MM.1S (cell line): ENCODE results near the gene PRM1.
"Not testable (repeated sequence)": the region's sequence is repeated elsewhere in the genome, so short reads cannot be mapped to it uniquely, and the experiment has no call there.

ENCODE experiments used
- DNase-seq: peaks from one replicate; pipeline ENCODE4 v3.0.0-alpha.2; 2015
- H2AFZ ChIP-seq: fragments of 300-600 bp; sonication (generic); 2 replicates; pipeline ENCODE4 v1.6.0; 2016; ENCODE audit warnings: antibody characterized with exemption, low read length
- H3F3A ChIP-seq: fragments of 300-600 bp; sonication (generic); 2 replicates; pipeline ENCODE4 v1.6.1; 2016; ENCODE audit warnings: mild to moderate bottlenecking, antibody characterized with exemption, low read length, moderate library complexity, mixed read lengths; ENCODE audit not compliant: insufficient read depth
- H3K27ac ChIP-seq: fragments of 300-600 bp; sonication (generic); 2 replicates; pipeline ENCODE4 v1.5.1; 2016; ENCODE audit warnings: mild to moderate bottlenecking, low read length
- H3K27me3 ChIP-seq: fragments of 300-600 bp; sonication (generic); replicated peaks from 2 replicates; pipeline ENCODE4 v1.6.0; 2016; ENCODE audit warnings: low read length; ENCODE audit not compliant: insufficient read depth
- H3K36me3 ChIP-seq: fragments of 300-600 bp; sonication (generic); replicated peaks from 2 replicates; pipeline ENCODE4 v1.6.1; 2016; ENCODE audit warnings: mild to moderate bottlenecking, low read length, mixed read lengths; ENCODE audit not compliant: insufficient read depth
- H3K4me1 ChIP-seq: fragments of 300-600 bp; sonication (generic); 2 replicates; pipeline ENCODE4 v1.6.1; 2016; ENCODE audit warnings: low read length, mixed read lengths
- H3K4me2 ChIP-seq: fragments of 300-600 bp; sonication (generic); 2 replicates; pipeline ENCODE4 v1.6.0; 2016; ENCODE audit warnings: low read depth, low read length
- H3K4me3 ChIP-seq: fragments of 300-600 bp; sonication (generic); 2 replicates; pipeline ENCODE4 v1.5.1; 2016; ENCODE audit warnings: low read length, mixed read lengths
- H3K79me2 ChIP-seq: fragments of 300-600 bp; sonication (generic); 2 replicates; pipeline ENCODE4 v1.6.1; 2016; ENCODE audit warnings: mixed run types, low read length, mixed read lengths
- H3K9ac ChIP-seq: fragments of 300-600 bp; sonication (generic); 2 replicates; pipeline ENCODE4 v1.6.1; 2016; ENCODE audit warnings: low read length, mixed read lengths
- H3K9me2 ChIP-seq: fragments of 300-600 bp; sonication (generic); replicated peaks from 2 replicates; pipeline ENCODE4 v1.6.1; 2016; ENCODE audit warnings: mild to moderate bottlenecking, low read length, mixed read lengths; ENCODE audit not compliant: insufficient read depth
- H3K9me3 ChIP-seq: fragments of 300-600 bp; sonication (generic); replicated peaks from 2 replicates; pipeline ENCODE4 v1.6.1; 2016; ENCODE audit warnings: mild to moderate bottlenecking, low read length, mixed read lengths; ENCODE audit not compliant: insufficient read depth
- H4K20me1 ChIP-seq: fragments of 300-600 bp; sonication (generic); 2 replicates; pipeline ENCODE4 v1.6.1; 2016; ENCODE audit warnings: mild to moderate bottlenecking, low read length, moderate library complexity, mixed read lengths; ENCODE audit not compliant: insufficient read depth
- EZH2 ChIP-seq: fragments of 300-600 bp; sonication (generic); optimal IDR thresholded peaks from 2 replicates; pipeline ENCODE3; 2017; ENCODE audit warnings: low read depth, mild to moderate bottlenecking, antibody characterized with exemption, low read length, mixed read lengths
- EZH2phosphoT487 ChIP-seq: fragments of 300-600 bp; sonication (generic); IDR thresholded peaks from 2 replicates; pipeline ENCODE4 v1.6.1; 2018; ENCODE audit warnings: antibody characterized with exemption, low read length
- TF ChIP-seq, protein P1 (sequence below): fragments of 300-600 bp; sonication (generic); IDR thresholded peaks from 2 replicates; pipeline ENCODE4 v1.5.1; 2016; ENCODE audit warnings: antibody characterized with exemption, low read length, mixed read lengths

PRM1 gene

DNA sequence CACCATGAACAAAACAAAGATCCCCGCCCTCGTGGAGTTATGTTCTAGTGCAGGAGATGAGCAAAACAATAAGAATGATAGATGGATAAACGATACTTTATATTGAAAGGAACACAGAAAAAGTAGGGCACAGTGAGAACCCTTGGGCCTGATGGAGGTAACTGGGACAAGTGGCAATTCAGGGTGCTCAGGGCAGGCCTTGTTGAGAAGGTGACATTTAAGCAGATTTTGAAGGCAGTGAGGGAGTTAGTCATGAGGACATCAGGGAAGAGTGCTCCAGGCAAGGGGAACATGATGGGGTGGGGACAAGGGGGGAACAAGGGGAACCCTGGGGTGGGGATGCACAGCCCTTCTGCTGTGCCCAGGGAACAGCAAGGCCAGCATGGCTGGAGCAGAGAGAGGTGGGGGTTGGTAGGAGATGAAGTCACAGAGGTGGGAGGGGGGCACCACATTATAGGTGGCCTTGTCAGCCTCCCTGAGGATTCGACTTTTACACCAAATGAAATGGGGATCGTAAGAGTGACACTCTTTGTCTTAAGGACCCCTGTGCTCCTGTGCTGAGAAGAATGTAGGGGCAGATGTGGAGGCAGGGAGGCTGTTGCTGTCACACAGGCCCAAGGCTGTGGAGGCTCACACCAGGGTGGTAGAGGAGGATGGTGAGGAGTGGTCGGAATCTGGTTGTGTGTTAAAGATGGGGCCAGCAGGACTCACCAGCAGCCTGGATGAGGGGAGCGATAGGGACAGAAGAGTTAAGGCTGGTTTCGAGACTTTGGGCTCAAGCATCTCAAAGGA, 9.2 kb upstream of the PRM1 start:
- DNase-seq, result no peak
- Histone ChIP-seq H3K4me3 (no peak overlapping the region), H2AFZ (no peak overlapping the region), H3K4me2 (no peak overlapping the region), H3K36me3 (no peaks in the 10 kb centered on the region), H3K9ac (no peak overlapping the region), H3K9me3 (no peaks in the 10 kb centered on the region), H3K9me2 (no peaks in the 10 kb centered on the region), H4K20me1 (no peaks in the 10 kb centered on the region), H3K4me1 (no peaks in the 10 kb centered on the region), H3K27me3 (peaks cover 33% of the 10 kb centered on the region), H3K27ac (no peak overlapping the region), H3F3A (no peaks in the 10 kb centered on the region), H3K79me2 (no peaks in the 10 kb centered on the region)
- no peak for TF ChIP-seq EZH2
- TF ChIP-seq, protein P1, sequence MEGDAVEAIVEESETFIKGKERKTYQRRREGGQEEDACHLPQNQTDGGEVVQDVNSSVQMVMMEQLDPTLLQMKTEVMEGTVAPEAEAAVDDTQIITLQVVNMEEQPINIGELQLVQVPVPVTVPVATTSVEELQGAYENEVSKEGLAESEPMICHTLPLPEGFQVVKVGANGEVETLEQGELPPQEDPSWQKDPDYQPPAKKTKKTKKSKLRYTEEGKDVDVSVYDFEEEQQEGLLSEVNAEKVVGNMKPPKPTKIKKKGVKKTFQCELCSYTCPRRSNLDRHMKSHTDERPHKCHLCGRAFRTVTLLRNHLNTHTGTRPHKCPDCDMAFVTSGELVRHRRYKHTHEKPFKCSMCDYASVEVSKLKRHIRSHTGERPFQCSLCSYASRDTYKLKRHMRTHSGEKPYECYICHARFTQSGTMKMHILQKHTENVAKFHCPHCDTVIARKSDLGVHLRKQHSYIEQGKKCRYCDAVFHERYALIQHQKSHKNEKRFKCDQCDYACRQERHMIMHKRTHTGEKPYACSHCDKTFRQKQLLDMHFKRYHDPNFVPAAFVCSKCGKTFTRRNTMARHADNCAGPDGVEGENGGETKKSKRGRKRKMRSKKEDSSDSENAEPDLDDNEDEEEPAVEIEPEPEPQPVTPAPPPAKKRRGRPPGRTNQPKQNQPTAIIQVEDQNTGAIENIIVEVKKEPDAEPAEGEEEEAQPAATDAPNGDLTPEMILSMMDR, result no peak
- no peak for TF ChIP-seq EZH2phosphoT487

DNA sequence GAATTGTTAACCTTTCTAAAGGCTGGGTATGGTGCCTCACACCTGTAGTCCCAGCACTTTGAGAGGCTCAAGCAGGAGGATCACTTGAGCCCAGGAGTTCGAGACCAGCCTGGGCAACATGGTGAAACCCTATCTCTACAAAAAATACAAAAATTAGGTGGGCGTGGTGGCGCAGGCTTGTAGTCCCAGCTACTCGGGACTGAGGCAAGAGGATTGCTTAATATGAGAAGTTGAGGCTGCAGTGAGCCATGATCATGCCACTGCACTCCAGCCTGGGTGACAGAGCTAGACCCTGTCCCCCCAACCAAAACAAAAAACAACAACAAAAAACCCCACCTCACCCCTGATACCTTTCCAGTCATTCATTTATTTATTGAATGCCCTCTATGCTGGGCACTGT, 8.6 kb upstream of the PRM1 start:
- H3K27me3 ChIP-seq, result peaks cover 27% of the 10 kb centered on the region
- DNase-seq, result not testable (repeated sequence)

DNA sequence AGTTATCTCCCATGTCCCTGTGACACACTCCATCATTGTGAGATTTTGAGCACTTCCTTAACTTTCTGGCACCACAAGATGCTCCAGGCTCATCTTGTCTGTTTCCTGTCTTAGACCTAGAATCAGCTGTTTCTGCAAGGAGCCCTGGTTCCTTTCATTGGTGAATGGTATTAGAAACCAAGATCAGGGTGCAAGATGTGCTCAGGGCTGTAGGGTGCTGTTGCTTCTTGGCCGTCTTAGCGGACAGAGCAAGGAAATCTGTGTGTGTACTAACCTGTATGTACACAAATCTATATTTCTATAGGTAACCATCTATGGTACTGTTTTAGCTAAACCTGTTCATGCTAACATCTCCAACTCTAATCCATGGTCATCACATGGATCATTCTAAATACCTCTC, 8.1 kb upstream of the PRM1 start:
- Histone ChIP-seq H3K9me3 (no peaks in the 10 kb centered on the region), H3K79me2 (no peaks in the 10 kb centered on the region), H3F3A (no peaks in the 10 kb centered on the region), H3K9ac (no peak overlapping the region), H2AFZ (no peak overlapping the region), H4K20me1 (no peaks in the 10 kb centered on the region), H3K4me3 (no peak overlapping the region), H3K36me3 (no peaks in the 10 kb centered on the region), H3K9me2 (no peaks in the 10 kb centered on the region), H3K27me3 (peaks cover 23% of the 10 kb centered on the region), H3K27ac (no peak overlapping the region), H3K4me1 (no peaks in the 10 kb centered on the region), H3K4me2 (no peak overlapping the region)
- DNase-seq, result no peak
- TF ChIP-seq EZH2 (no peak), EZH2phosphoT487 (no peak)
- TF ChIP-seq, protein P1, result no peak

More for the DNA sequence above, 8.6 kb upstream of the PRM1 start:
- not testable (repeated sequence) for H4K20me1 ChIP-seq, H3K27ac ChIP-seq, H3F3A ChIP-seq, H3K4me1 ChIP-seq, H3K9me2 ChIP-seq, H3K79me2 ChIP-seq, H3K9ac ChIP-seq, H3K4me3 ChIP-seq, H2AFZ ChIP-seq, H3K9me3 ChIP-seq, H3K36me3 ChIP-seq, H3K4me2 ChIP-seq

DNA sequence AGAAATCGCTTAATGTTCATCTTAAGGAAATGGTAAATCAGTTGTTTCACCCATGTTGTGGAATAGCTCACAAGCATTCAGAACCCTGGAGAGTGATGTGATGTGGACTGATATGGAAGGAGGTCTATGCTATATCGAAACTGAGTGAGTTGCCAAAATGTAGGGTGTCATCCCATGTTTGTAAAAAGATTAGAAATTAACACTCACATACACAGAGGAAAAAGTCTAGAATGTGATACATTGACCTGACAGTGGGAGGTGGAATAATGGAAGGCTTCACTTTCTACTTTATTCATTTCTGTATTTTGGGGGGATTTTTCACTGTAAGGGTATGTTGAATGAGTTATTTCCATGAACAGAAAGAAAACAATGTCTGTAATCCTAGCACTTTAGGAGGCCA, 4.7 kb upstream of the PRM1 start:
- no peaks in the 10 kb centered on the region for H3K4me1 ChIP-seq
- no peaks in the 10 kb centered on the region for H3K9me2 ChIP-seq
- H3K27me3 ChIP-seq, result 0 out of 2 replicates have a peak, but pooled peaks cover 7% of the 10 kb centered on the region
- no peak for DNase-seq
- H3K9me3 ChIP-seq, result no peaks in the 10 kb centered on the region
- no peak overlapping the region for H2AFZ ChIP-seq
- H3K79me2 ChIP-seq, result no peaks in the 10 kb centered on the region
- no peaks in the 10 kb centered on the region for H3K36me3 ChIP-seq
- H3F3A ChIP-seq, result no peaks in the 10 kb centered on the region
- H3K4me3 ChIP-seq, result no peak overlapping the region
- no peak overlapping the region for H3K27ac ChIP-seq
- TF ChIP-seq EZH2, result no peak
- TF ChIP-seq, protein P1, result no peak
- H3K4me2 ChIP-seq, result no peak overlapping the region
- no peak overlapping the region for H3K9ac ChIP-seq
- H4K20me1 ChIP-seq, result no peaks in the 10 kb centered on the region
